T-helper 2 cell treated with Interferon-gamma antibody and Interleukin-4, amounts not matched to agents 100 ng/mL and 5 ng/mL, for 36 hours (primary cell): ENCODE data around the gene SUMF1. TPM values are rescaled to one million over a fixed set of nuclear protein-coding genes. Genes with fewer than 3 reads are reported as not detected.

ENCODE experiments used
- intact Hi-C: fragments of 100-400 bp; cut with micrococcal nuclease; formaldehyde crosslinking; loops from one replicate; pipeline ENCODE4 v1.15.1; 2023
- total RNA-seq: library from RNA; stranded (reverse); gene quantifications from 2 replicates; pipeline ENCODE4 v1.2.3, GENCODE V29; 2022

The SUMF1 gene
- total RNA-seq, 1 donor from 2014 or later: 7.3 TPM

- intact Hi-C loops: loop anchor here (1.0 kb wide), 1 partner anchor 14 kb away; no protein-coding TSS in a partner anchor
These were observed 71.6 kb downstream of the SUMF1 start for GRCh38 chr3:4395448-4395847.

GRCh38 chr3:4394567-4394966, 72.5 kb downstream of the SUMF1 start:
- intact Hi-C loops: no loop called here

- intact Hi-C loops: no loop called here
These were observed 73.0 kb downstream of the SUMF1 start for GRCh38 chr3:4394048-4394447.

- intact Hi-C loops: no loop called here
These were observed 74.1 kb downstream of the SUMF1 start for GRCh38 chr3:4392992-4393391.

- intact Hi-C loops: loop anchor here (1.0 to 5.0 kb wide), 2 partner anchors 22 to 35 kb away; no protein-coding TSS in a partner anchor
These were observed 79.6 kb downstream of the SUMF1 start for GRCh38 chr3:4387210-4388204.

GRCh38 chr3:4385201-4385600, 81.9 kb downstream of the SUMF1 start:
- intact Hi-C loops: loop anchor here (5.0 kb wide), 1 partner anchor 37 kb away; no protein-coding TSS in a partner anchor

- intact Hi-C loops: no loop called here
These were observed 87.1 kb downstream of the SUMF1 start for GRCh38 chr3:4380013-4380412.

- intact Hi-C loops: no loop called here
These were observed 90.6 kb downstream of the SUMF1 start for GRCh38 chr3:4376499-4376898.

- intact Hi-C loops: no loop called here
These were observed 91.2 kb downstream of the SUMF1 start for GRCh38 chr3:4375911-4376310.

- intact Hi-C loops: no loop called here
These were observed 93.4 kb downstream of the SUMF1 start for GRCh38 chr3:4373669-4374068.

GRCh38 chr3:4362523-4362922, 104.5 kb downstream of the SUMF1 start:
- intact Hi-C loops: no loop called here

- intact Hi-C loops: no loop called here
These were observed 106.3 kb downstream of the SUMF1 start for GRCh38 chr3:4360817-4361216.

GRCh38 chr3:4359805-4360502, 107.1 kb downstream of the SUMF1 start:
- intact Hi-C loops: no loop called here

GRCh38 chr3:4358273-4358672, 108.8 kb downstream of the SUMF1 start:
- intact Hi-C loops: no loop called here

- intact Hi-C loops: no loop called here
These were observed 110.3 kb downstream of the SUMF1 start for GRCh38 chr3:4356546-4357410.

GRCh38 chr3:4356220-4356540, 110.9 kb downstream of the SUMF1 start:
- intact Hi-C loops: no loop called here

GRCh38 chr3:4355401-4356219, 111.5 kb downstream of the SUMF1 start:
- intact Hi-C loops: no loop called here

GRCh38 chr3:4351872-4352271, 115.2 kb downstream of the SUMF1 start:
- intact Hi-C loops: loop anchor here (1.0 to 5.0 kb wide), 8 partner anchors 55 to 770 kb away; partner anchors contain the start of genes ARL8B and ITPR1

GRCh38 chr3:4351164-4351855, 115.8 kb downstream of the SUMF1 start:
- intact Hi-C loops: loop anchor here (1.0 to 5.0 kb wide), 8 partner anchors 56 to 771 kb away; partner anchors contain the start of genes ARL8B and ITPR1

- intact Hi-C loops: loop anchor here (1.0 to 5.0 kb wide), 8 partner anchors 57 to 772 kb away; partner anchors contain the start of genes ARL8B and ITPR1
These were observed 116.3 kb downstream of the SUMF1 start for GRCh38 chr3:4350789-4351163.
